SK-N-SH treated with all-trans-retinoic acid at 6 μM for 48 hours (cell line): ENCODE data around the gene OLR1.

ENCODE experiments used
- BACH2 ChIP-seq: fragments of 250-450 bp; sonication (Bioruptor Pico); IDR thresholded peaks from 2 replicates; pipeline ENCODE4 v1.9.0; 2021; ENCODE audit warnings: mild to moderate bottlenecking, borderline replicate concordance
- CSDC2 ChIP-seq: fragments of 250-450 bp; sonication (Bioruptor Pico); IDR thresholded peaks from 2 replicates; pipeline ENCODE4 v1.5.0; 2020; ENCODE audit warnings: mild to moderate bottlenecking, moderate library complexity
- ISL1 ChIP-seq: fragments of 250-450 bp; sonication (Bioruptor Pico); IDR thresholded peaks from 2 replicates; pipeline ENCODE4 v2.1.2; 2022; ENCODE audit warnings: mild to moderate bottlenecking, moderate library complexity
- RARB ChIP-seq: fragments of 250-450 bp; sonication (Bioruptor Pico); IDR thresholded peaks from 2 replicates; pipeline ENCODE4 v1.8.0; 2021; ENCODE audit warnings: mild to moderate bottlenecking, moderate library complexity
- TCF4 ChIP-seq: fragments of 250-450 bp; sonication (Bioruptor Pico); IDR thresholded peaks from 2 replicates; pipeline ENCODE4 v1.8.0; 2021; ENCODE audit warnings: mild to moderate bottlenecking, moderate library complexity, borderline replicate concordance
- ZFP30 ChIP-seq: fragments of 450-650 bp; formaldehyde crosslinking; IDR thresholded peaks from 2 replicates; pipeline ENCODE4 v1.5.0; 2022; ENCODE audit warnings: mild to moderate bottlenecking, moderate library complexity
- ZNF8 ChIP-seq: fragments of 450-650 bp; formaldehyde crosslinking; IDR thresholded peaks from 2 replicates; pipeline ENCODE4 v1.5.0; 2020; ENCODE audit warnings: mild to moderate bottlenecking, moderate library complexity
- TF ChIP-seq, protein P1 (sequence below): fragments of 250-450 bp; sonication (Bioruptor Pico); IDR thresholded peaks from 2 replicates; pipeline ENCODE4 v1.8.0; 2020; ENCODE audit warnings: mild to moderate bottlenecking, moderate library complexity, borderline replicate concordance

DNA sequence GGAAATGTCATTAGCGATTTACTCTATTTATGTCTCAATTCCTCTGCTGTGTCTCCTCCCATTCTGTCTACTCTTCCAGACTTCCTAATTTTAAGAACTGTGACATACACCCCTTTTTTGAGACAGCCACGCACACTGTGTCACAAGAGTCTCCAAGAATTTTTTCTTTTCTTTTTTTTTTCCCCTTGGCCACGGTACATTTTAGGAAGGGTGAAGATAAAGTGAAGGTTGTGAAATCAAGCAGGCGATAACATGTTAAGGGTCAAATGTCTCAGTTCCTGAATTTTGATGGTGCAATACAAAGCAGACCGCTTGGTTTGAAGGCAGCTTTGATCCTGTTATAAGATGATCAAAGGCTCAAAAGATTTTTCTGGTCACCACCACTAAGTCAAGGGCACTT is 4.3 kb downstream of the OLR1 start:
- TF ChIP-seq CSDC2 (CRISPR knock-in tag) (no peak), TCF4 (no peak), BACH2 (CRISPR knock-in tag) (no peak), RARB (no peak), ISL1 (no peak), ZFP30 (no peak), ZNF8 (no peak)
- TF ChIP-seq, protein P1, sequence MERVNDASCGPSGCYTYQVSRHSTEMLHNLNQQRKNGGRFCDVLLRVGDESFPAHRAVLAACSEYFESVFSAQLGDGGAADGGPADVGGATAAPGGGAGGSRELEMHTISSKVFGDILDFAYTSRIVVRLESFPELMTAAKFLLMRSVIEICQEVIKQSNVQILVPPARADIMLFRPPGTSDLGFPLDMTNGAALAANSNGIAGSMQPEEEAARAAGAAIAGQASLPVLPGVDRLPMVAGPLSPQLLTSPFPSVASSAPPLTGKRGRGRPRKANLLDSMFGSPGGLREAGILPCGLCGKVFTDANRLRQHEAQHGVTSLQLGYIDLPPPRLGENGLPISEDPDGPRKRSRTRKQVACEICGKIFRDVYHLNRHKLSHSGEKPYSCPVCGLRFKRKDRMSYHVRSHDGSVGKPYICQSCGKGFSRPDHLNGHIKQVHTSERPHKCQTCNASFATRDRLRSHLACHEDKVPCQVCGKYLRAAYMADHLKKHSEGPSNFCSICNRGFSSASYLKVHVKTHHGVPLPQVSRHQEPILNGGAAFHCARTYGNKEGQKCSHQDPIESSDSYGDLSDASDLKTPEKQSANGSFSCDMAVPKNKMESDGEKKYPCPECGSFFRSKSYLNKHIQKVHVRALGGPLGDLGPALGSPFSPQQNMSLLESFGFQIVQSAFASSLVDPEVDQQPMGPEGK (CRISPR knock-in tag) = no peak
